ENCODE data around the gene RPTOR.
A peak's percentile ranks its signal among the peaks of the same experiment; 100 is the strongest.

Gene RPTOR

DNA sequence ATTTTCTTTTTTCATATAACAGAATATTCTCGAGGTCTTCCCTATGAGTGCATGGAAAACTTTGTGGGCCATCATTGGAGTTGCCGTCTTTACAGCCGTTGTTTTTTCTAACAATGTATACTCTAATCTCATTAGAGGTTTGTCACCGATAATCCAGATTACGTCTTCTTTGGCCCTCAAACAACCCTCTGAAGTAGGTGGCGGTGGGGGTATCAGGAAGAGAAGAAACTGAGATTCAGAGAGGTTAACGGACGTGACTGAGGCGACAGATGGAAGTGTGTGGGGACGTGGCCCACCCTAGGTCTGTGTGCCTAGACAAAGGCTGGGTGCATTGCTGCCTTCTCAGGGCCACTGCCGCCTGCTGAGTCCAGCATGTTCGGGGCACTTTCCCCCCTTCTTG lies 63.7 kb downstream of the RPTOR start:
- Histone ChIP-seq H3K9me3 (ENCODE audit: insufficient read depth, low read depth, low read length) (no peaks in the 10 kb centered on the region), H3K9ac (ENCODE audit: low read depth, low read length) (no peak overlapping the region), H3K27ac (ENCODE audit: low read depth, low read length) (no peak overlapping the region), H3K36me3 (ENCODE audit: insufficient read depth, low read length) (no peaks in the 10 kb centered on the region), H3K4me3 (ENCODE audit: low read length) (no peak overlapping the region), H3K27me3 (ENCODE audit: insufficient read depth, low read length) (no peaks in the 10 kb centered on the region), H3K4me1 (ENCODE audit: insufficient read depth, low read length) (no peaks in the 10 kb centered on the region)
- 96% methylated on average over 12 of the region's 12 CpGs for WGBS

DNA sequence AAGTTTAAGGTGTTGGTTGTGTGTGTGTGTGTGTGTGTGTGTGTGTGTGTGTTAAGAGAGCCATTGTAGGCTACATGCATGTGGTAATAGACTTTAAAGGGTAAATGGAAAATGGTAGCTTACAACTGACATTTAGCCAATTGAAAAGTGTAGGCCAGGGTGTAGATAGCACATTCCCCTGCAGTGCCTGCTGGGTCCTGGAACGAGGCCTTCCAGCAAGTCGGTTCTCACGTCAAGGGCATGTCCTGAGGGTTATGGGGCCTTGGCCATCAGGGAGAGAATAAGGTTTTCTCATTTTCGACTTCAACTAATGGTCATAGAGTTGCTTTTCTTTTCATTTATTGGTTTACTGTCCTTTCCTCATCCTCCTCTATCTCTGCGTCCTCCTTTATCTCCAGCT lies 65.1 kb downstream of the RPTOR start:
- no peaks in the 10 kb centered on the region for H3K9me3 ChIP-seq (ENCODE audit: insufficient read depth, low read depth, low read length)
- H3K36me3 ChIP-seq (ENCODE audit: insufficient read depth, low read length): no peaks in the 10 kb centered on the region
- no peak overlapping the region for H3K4me3 ChIP-seq (ENCODE audit: low read length)
- 85% methylated on average over 5 of the region's 5 CpGs for WGBS
- H3K27me3 ChIP-seq (ENCODE audit: insufficient read depth, low read length): no peaks in the 10 kb centered on the region
- H3K9ac ChIP-seq (ENCODE audit: low read depth, low read length): no peak overlapping the region
- H3K27ac ChIP-seq (ENCODE audit: low read depth, low read length): no peak overlapping the region
- H3K4me1 ChIP-seq (ENCODE audit: insufficient read depth, low read length): no peaks in the 10 kb centered on the region

DNA sequence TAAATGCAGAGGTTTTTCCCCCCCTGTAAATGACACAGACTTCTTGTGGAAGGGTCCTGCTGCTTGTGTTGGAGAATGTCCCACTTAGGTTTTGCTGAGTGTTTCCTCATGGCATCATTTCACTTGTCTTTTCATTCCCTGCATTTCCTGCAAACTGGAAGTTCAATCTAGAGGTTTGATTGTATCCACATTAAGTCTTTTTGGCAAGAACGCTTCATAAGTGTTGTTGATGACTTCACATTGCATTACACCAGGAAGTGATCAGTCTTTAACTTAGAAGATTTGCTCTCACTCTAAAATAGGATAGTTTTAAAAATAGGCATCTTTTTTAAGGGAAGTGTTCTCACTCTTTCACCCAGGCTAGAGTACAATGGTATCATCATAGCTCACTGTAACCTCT lies 67.2 kb downstream of the RPTOR start:
- no peak overlapping the region for H3K27ac ChIP-seq (ENCODE audit: low read depth, low read length)
- 100% methylated on average over 1 of the region's 1 CpG for WGBS
- no peaks in the 10 kb centered on the region for H3K4me1 ChIP-seq (ENCODE audit: insufficient read depth, low read length)
- H3K9ac ChIP-seq (ENCODE audit: low read depth, low read length): no peak overlapping the region
- no peaks in the 10 kb centered on the region for H3K36me3 ChIP-seq (ENCODE audit: insufficient read depth, low read length)
- no peak overlapping the region for H3K4me3 ChIP-seq (ENCODE audit: low read length)
- no peaks in the 10 kb centered on the region for H3K9me3 ChIP-seq (ENCODE audit: insufficient read depth, low read depth, low read length)
- H3K27me3 ChIP-seq (ENCODE audit: insufficient read depth, low read length): no peaks in the 10 kb centered on the region

DNA sequence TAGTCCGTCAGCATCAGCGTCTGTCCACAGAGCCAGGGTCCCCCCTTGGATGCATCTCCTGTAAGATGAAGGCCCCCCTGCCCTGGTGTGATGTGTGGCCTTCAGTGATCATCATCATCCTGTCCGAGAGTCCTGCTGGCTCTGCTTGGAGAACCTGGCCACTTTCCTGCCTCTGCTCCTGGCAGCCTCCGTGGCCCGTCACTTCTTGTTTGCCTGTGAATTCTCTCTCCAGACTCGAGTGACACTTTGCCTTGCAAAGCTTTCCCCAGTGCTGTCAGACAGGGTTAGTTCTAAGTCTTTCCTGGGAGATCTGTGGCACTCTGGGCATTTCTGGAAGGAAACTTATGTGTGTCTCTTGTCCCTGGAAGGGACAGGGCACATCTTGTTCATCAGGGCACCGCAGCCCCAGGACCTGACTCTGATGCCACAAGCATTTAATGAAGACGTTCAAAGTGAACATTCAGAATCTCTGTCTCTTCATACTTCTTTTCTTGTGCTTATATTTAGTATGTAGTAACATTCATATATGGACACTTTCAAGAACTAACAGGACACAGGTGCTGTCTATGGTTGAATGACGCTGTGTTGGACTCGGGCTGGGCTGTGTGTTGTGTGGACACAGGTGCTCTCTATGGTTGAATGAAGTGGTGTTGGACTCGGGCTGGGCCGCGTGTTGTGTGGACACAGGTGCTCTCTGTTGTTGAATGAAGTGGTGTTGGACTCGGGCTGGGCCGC lies 68.5 kb downstream of the RPTOR start:
- no peak overlapping the region for H3K4me3 ChIP-seq (ENCODE audit: low read length)
- no peaks in the 10 kb centered on the region for H3K27me3 ChIP-seq (ENCODE audit: insufficient read depth, low read length)
- no peaks in the 10 kb centered on the region for H3K4me1 ChIP-seq (ENCODE audit: insufficient read depth, low read length)
- no peaks in the 10 kb centered on the region for H3K9me3 ChIP-seq (ENCODE audit: insufficient read depth, low read depth, low read length)
- H3K9ac ChIP-seq (ENCODE audit: low read depth, low read length): no peak overlapping the region
- H3K36me3 ChIP-seq (ENCODE audit: insufficient read depth, low read length): no peaks in the 10 kb centered on the region
- no peak overlapping the region for H3K27ac ChIP-seq (ENCODE audit: low read depth, low read length)
- 94% methylated on average over 15 of the region's 15 CpGs for WGBS

DNA sequence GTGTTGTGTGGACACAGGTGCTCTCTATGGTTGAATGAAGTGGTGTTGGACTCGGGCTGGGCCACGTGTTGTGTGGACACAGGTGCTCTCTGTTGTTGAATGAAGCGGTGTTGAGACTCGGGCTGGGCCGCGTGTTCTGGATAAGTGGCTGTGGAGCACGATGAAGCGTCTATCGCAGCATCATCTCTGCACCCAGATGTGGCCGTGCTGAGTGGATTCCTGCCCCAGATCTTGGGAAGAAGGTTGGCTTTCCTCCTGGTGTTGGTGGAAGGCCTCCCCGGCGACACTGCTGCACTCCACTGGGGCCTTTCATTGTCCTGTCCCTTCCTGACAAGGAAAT lies 69.1 kb downstream of the RPTOR start:
- WGBS: 94% methylated on average over 12 of the region's 12 CpGs

DNA sequence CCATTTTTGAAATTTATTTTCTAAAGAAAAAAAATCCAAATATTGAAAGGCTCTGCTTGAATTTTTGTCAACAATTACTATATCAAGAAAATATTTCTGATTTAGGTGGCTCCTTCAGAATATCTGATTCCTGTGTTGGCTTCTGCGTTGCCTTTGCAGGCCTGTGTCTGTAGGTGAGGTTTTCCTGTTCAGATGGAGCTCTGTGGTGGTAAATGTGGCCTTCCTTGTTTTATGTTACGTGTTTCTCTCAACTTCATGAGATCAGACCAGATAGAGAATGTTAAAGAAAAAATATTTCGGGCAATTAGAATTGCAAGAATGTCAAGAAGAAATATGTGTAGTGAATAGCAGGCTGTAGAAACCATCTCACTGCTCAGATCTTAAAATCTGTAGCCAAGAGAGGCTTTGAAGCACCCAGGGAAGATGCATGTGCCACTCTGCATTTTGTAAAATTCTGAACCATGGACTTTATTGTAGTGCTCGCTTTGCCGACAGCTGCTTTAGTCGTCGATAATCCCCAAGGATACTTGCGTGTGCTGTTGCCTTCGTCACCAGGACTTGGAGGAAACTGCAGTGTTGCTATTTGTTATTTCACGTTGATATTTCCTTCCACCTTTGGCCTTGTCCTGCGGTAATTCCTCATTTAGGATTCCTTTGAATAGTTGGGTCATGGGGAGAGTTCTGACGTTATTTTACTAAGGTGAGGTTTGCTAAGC lies 69.9 kb downstream of the RPTOR start:
- Histone ChIP-seq H3K36me3 (ENCODE audit: insufficient read depth, low read length) (no peaks in the 10 kb centered on the region), H3K9ac (ENCODE audit: low read depth, low read length) (no peak overlapping the region), H3K9me3 (ENCODE audit: insufficient read depth, low read depth, low read length) (no peaks in the 10 kb centered on the region), H3K27ac (ENCODE audit: low read depth, low read length) (no peak overlapping the region), H3K4me3 (ENCODE audit: low read length) (no peak overlapping the region), H3K4me1 (ENCODE audit: insufficient read depth, low read length) (peaks cover under 1% of the 10 kb centered on the region; the same call in 1 of the 2 replicates), H3K27me3 (ENCODE audit: insufficient read depth, low read length) (no peaks in the 10 kb centered on the region)
- 93% methylated on average over 12 of the region's 12 CpGs for WGBS

More for the DNA sequence above, 69.1 kb downstream of the RPTOR start:
- Histone ChIP-seq H3K27ac (ENCODE audit: low read depth, low read length) (no peak overlapping the region), H3K9me3 (ENCODE audit: insufficient read depth, low read depth, low read length) (no peaks in the 10 kb centered on the region), H3K36me3 (ENCODE audit: insufficient read depth, low read length) (no peaks in the 10 kb centered on the region), H3K4me1 (ENCODE audit: insufficient read depth, low read length) (no peaks in the 10 kb centered on the region; the same call in 1 of the 2 replicates), H3K4me3 (ENCODE audit: low read length) (no peak overlapping the region), H3K9ac (ENCODE audit: low read depth, low read length) (no peak overlapping the region), H3K27me3 (ENCODE audit: insufficient read depth, low read length) (no peaks in the 10 kb centered on the region)

DNA sequence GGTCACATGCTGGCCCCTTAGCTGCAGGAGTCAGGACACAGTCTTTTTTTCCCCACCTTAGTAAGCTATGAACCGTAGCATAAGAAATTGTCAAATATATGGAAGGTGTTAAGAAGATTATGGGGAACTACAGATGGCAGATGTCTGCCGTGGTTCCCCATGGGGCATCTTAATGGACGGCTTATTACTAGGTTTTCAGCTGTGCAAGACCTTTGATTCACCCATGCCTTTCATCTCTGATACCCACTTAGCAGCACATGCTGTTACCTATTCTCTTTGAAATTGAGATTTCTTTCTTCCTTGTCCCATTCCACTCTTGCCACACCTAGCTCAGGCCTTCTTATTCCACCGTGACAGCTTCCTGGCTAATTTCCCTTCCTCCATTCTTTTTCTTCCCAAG lies 70.7 kb downstream of the RPTOR start:
- H3K9ac ChIP-seq (ENCODE audit: low read depth, low read length): no peak overlapping the region
- no peak overlapping the region for H3K4me3 ChIP-seq (ENCODE audit: low read length)
- no peak overlapping the region for H3K27ac ChIP-seq (ENCODE audit: low read depth, low read length)
- no peaks in the 10 kb centered on the region for H3K36me3 ChIP-seq (ENCODE audit: insufficient read depth, low read length)
- no peaks in the 10 kb centered on the region for H3K27me3 ChIP-seq (ENCODE audit: insufficient read depth, low read length)
- 88% methylated on average over 4 of the region's 4 CpGs for WGBS
- peaks cover 8% of the 10 kb centered on the region for H3K4me1 ChIP-seq (ENCODE audit: insufficient read depth, low read length)
- H3K9me3 ChIP-seq (ENCODE audit: insufficient read depth, low read depth, low read length): no peaks in the 10 kb centered on the region

DNA sequence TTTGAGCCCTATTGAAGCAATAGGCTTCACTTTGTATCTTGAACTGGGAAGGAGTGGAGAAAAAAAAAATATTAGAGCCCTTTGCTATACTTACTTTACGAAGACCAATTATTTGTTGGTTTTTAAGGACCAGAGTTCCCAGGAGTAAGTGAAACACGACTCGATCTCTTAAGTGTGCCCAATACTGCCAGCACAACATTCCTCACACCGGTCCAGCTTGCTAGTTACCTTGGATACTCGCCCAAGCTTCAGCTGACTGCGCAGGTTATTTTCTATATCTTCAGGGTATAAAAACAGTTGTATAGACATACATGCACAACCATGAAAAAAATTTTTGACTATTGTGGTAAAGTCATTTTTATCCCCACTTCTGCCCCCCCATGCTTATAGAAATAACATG lies 72.1 kb downstream of the RPTOR start:
- Histone ChIP-seq H3K27ac (ENCODE audit: low read depth, low read length) (no peak overlapping the region), H3K4me3 (ENCODE audit: low read length) (no peak overlapping the region), H3K36me3 (ENCODE audit: insufficient read depth, low read length) (no peaks in the 10 kb centered on the region), H3K4me1 (ENCODE audit: insufficient read depth, low read length) (peaks cover 14% of the 10 kb centered on the region), H3K9me3 (ENCODE audit: insufficient read depth, low read depth, low read length) (no peaks in the 10 kb centered on the region), H3K9ac (ENCODE audit: low read depth, low read length) (no peak overlapping the region), H3K27me3 (ENCODE audit: insufficient read depth, low read length) (no peaks in the 10 kb centered on the region)
- WGBS: 97% methylated on average over 6 of the region's 6 CpGs

DNA sequence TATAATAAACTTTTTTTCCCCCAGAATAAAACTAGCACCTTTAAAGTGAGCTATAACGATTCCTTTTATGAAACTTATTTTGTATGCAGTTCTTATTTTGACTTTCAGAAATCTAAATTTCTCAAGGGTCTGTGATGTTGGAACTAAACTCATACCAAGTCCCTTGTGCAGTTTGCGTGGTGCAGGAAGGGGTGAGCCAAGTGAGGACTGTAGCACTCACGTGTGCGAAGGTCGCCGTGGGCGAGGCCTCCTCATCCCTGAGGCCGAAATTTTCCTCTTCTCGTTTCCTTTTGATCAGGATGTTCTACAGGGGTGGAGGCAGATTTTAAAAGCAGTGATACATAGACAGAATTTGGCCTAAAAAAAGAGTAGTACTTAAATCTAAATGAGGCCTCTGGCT lies 73.7 kb downstream of the RPTOR start:
- Histone ChIP-seq H3K36me3 (ENCODE audit: insufficient read depth, low read length) (no peaks in the 10 kb centered on the region), H3K9ac (ENCODE audit: low read depth, low read length) (no peak overlapping the region), H3K4me1 (ENCODE audit: insufficient read depth, low read length) (peaks cover 14% of the 10 kb centered on the region), H3K9me3 (ENCODE audit: insufficient read depth, low read depth, low read length) (no peaks in the 10 kb centered on the region), H3K27me3 (ENCODE audit: insufficient read depth, low read length) (no peaks in the 10 kb centered on the region), H3K27ac (ENCODE audit: low read depth, low read length) (no peak overlapping the region), H3K4me3 (ENCODE audit: low read length) (no peak overlapping the region)
- 93% methylated on average over 8 of the region's 9 CpGs for WGBS

DNA sequence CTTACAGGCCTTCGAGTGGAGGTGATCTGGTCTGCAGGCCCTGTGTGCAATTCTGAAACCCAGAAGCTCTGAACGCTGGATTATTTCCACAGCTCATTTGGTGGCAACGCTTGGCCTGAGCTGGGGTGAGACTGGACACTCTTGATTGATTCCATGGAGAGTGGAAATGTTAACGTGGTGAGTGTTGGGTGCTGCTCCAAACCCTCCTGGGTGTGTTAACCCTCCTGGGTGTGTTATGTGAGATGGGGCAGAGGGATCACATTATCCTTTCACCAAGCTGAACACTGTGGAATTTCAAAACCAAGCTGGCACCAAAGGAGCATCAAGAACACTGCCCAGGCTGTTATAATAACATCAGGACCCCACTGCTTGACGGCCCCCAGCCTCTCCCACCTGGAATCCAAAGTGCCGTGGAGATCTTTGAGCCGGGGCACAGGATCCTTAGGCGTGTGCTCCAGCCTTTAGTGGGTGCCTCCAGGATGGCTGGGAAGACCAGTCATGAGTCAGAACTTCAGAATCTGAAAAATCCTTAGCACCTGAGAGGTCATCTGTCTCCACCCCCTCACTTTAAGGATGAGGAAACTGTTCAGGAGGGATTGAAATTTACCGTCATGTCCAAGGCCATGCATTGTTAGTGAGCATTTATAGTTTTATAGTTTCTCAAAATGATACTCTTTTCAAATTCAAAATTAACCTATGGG lies 75.0 kb downstream of the RPTOR start:
- WGBS: 78% methylated on average over 8 of the region's 9 CpGs
- peak overlapping the region; percentile 14; the same call in 1 of the 2 replicates for H3K9ac ChIP-seq (ENCODE audit: low read depth, low read length)
- H3K27ac ChIP-seq (ENCODE audit: low read depth, low read length): peak overlapping the region; percentile 34; the same call in 1 of the 2 replicates

DNA sequence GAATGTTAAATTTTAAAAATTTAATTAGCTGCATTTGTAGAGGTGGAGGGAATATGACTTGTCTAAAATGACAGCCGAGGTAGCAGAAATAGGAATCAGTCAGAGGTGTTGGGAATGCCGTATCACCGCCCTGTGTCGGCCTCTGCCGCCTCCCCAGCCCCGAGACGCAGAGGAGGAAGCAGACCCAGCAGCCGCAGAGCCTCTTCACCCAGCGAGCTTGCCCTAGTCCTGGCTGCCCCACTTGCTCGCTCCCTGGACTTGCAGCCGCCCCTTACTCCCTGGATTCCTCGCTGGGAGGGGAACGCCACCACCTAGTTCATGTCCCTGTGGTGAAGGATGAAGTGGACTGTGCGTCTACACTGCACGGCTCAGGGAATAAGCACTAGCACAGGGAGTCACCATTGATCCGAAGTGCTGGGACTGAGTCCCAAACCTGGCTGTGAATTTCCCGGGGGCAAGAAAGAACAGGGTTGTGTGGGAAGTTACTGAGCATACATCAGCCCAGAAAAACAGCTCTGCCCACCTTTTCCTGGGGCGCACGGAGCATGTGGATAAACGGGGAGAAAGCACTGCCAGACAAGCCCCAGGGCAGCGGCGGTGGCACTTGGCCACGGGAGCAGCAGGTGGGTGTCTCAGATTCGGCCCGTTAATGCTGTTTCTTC lies 76.8 kb downstream of the RPTOR start:
- Histone ChIP-seq H3K4me1 (ENCODE audit: insufficient read depth, low read length) (peaks cover 14% of the 10 kb centered on the region), H3K27ac (ENCODE audit: low read depth, low read length) (no peak overlapping the region), H3K36me3 (ENCODE audit: insufficient read depth, low read length) (peaks cover 3% of the 10 kb centered on the region; the same call in 1 of the 2 replicates), H3K9me3 (ENCODE audit: insufficient read depth, low read depth, low read length) (no peaks in the 10 kb centered on the region), H3K9ac (ENCODE audit: low read depth, low read length) (no peak overlapping the region), H3K27me3 (ENCODE audit: insufficient read depth, low read length) (no peaks in the 10 kb centered on the region), H3K4me3 (ENCODE audit: low read length) (no peak overlapping the region)
- 83% methylated on average over 25 of the region's 25 CpGs for WGBS

More for the DNA sequence above, 75.0 kb downstream of the RPTOR start:
- Histone ChIP-seq H3K4me1 (ENCODE audit: insufficient read depth, low read length) (peaks cover 14% of the 10 kb centered on the region), H3K27me3 (ENCODE audit: insufficient read depth, low read length) (no peaks in the 10 kb centered on the region), H3K36me3 (ENCODE audit: insufficient read depth, low read length) (no peaks in the 10 kb centered on the region), H3K9me3 (ENCODE audit: insufficient read depth, low read depth, low read length) (no peaks in the 10 kb centered on the region), H3K4me3 (ENCODE audit: low read length) (no peak overlapping the region)
